Upper lobe of left lung (tissue), 6 donors: ENCODE data around the gene MTHFD1L. TPM values are rescaled to one million over a fixed set of nuclear protein-coding genes. Genes with fewer than 3 reads are reported as not detected.

Source experiments
- ATAC-seq, 2 donors: fragments of 200-7000 bp; cut with Tn5 transposase; one replicate each; pipeline ENCODE4 v1.9.1; 2022; ENCODE audit warnings: mild to moderate bottlenecking in 2 of 2, moderate library complexity in 2 of 2; ENCODE audit not compliant: low FRiP score in 2 of 2
- DNase-seq, 2 donors: peaks; one replicate each; pipeline ENCODE4 v3.0.0-alpha.2; 2019 to 2020
- H3K27ac ChIP-seq, 4 donors: fragments of 200-600 bp; sonication (generic); one replicate each; pipeline ENCODE4 v1.5.1; 2016 to 2019
- H3K27me3 ChIP-seq, 4 donors: fragments of 200-600 bp; sonication (generic); one replicate each; pipeline ENCODE4 v1.5.1; 2017 to 2019
- H3K36me3 ChIP-seq, 4 donors: fragments of 200-600 bp; sonication (generic); one replicate each; pipeline ENCODE4 v1.5.1; 2016 to 2019
- H3K4me1 ChIP-seq, 4 donors: fragments of 200-600 bp; sonication (generic); one replicate each; pipeline ENCODE4 v1.5.1; 2018 to 2019
- H3K4me3 ChIP-seq, 4 donors: fragments of 200-600 bp; sonication (generic); one replicate each; pipeline ENCODE4 v1.5.1; 2017 to 2019; ENCODE audit warnings: mild to moderate bottlenecking in 2 of 4, moderate library complexity in 1 of 4
- H3K9me3 ChIP-seq, 4 donors: fragments of 200-600 bp; sonication (generic); one replicate each; pipeline ENCODE4 v1.5.1; 2018 to 2019
- EP300 ChIP-seq, 4 donors: sonication (generic); formaldehyde crosslinking; IDR thresholded peaks; one replicate each; pipeline ENCODE4 v1.5.1; 2017; ENCODE audit warnings: antibody characterized with exemption in 4 of 4, control low read depth in 2 of 4
- POLR2A ChIP-seq, 4 donors: fragments of 450-650 bp; IDR thresholded peaks; one replicate each; pipeline ENCODE4 v1.5.1; 2016 to 2017; ENCODE audit warnings: antibody characterized with exemption in 4 of 4, mild to moderate bottlenecking in 2 of 4
- POLR2AphosphoS5 ChIP-seq, 2 donors: sonication (generic); formaldehyde crosslinking; IDR thresholded peaks; one replicate each; pipeline ENCODE4 v1.5.1; 2017; ENCODE audit warnings: antibody characterized with exemption in 2 of 2
- WGBS, 2 donors: methylation state at CpG; one replicate each; pipeline ENCODE4 v1.1.5; 2017 to 2018; 5-methylcytosine and 5-hydroxymethylcytosine counted together
- total RNA-seq, 6 donors: library from RNA; depleted of rRNA in 4 of 6; stranded (reverse); fragments of >200 nt in 4 of 6; gene quantifications; one replicate each; pipeline versions ENCODE4 v1.1.0 to v1.2.1, GENCODE V29; 2016 to 2021
- TF ChIP-seq, protein P1 (sequence below), 6 experiments: fragments of 450-650 bp in 4 of 6; fragments of 200-600 bp in 2 of 6; sonication (generic) in 2 of 6; IDR thresholded peaks; one replicate each; pipeline ENCODE4 v1.5.1; 2016 to 2019; ENCODE audit warnings: antibody characterized with exemption in 6 of 6
- donor health status: DM: no; HTN: no; CAD: no; lungs with moderate emphysema.
- donor health status: DM: no; HTN: yes; CAD: no; lungs with severe emphysema.

MTHFD1L gene
- total RNA-seq, 6 donors from 2014 or later = 11.8 to 32.3 (median 19.4) TPM

- no peak for DNase-seq
- 77 to 80% methylated on average over 12 of the region's 12 CpGs for WGBS, 2 donors
- no peaks in the 10 kb centered on the region for H3K9me3 ChIP-seq
- H3K36me3 ChIP-seq = peaks cover 0 to 4% (median 0%) of the 10 kb centered on the region in 4 donors
- peaks cover 0 to 5% (median 5%) of the 10 kb centered on the region in 4 donors for H3K4me1 ChIP-seq
- no peak overlapping the region for H3K4me3 ChIP-seq
- peak overlapping the region in 2 of 4 donors; percentile 24 to 56 for H3K27ac ChIP-seq
- no peaks in the 10 kb centered on the region for H3K27me3 ChIP-seq
- no peak for ATAC-seq
- TF ChIP-seq POLR2A (IDR thresholded peaks at IDR 0.05) (no peak), EP300 (IDR thresholded peaks at IDR 0.05) (no peak), POLR2AphosphoS5 (IDR thresholded peaks at IDR 0.05) (no peak)
- TF ChIP-seq, protein P1, sequence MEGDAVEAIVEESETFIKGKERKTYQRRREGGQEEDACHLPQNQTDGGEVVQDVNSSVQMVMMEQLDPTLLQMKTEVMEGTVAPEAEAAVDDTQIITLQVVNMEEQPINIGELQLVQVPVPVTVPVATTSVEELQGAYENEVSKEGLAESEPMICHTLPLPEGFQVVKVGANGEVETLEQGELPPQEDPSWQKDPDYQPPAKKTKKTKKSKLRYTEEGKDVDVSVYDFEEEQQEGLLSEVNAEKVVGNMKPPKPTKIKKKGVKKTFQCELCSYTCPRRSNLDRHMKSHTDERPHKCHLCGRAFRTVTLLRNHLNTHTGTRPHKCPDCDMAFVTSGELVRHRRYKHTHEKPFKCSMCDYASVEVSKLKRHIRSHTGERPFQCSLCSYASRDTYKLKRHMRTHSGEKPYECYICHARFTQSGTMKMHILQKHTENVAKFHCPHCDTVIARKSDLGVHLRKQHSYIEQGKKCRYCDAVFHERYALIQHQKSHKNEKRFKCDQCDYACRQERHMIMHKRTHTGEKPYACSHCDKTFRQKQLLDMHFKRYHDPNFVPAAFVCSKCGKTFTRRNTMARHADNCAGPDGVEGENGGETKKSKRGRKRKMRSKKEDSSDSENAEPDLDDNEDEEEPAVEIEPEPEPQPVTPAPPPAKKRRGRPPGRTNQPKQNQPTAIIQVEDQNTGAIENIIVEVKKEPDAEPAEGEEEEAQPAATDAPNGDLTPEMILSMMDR (IDR thresholded peaks at IDR 0.05) = no peak
Measured at GRCh38 chr6:151015101-151015700, 149.7 kb downstream of the MTHFD1L start.

- H3K9me3 ChIP-seq = no peaks in the 10 kb centered on the region
- ATAC-seq = no peak
- H3K4me1 ChIP-seq = peaks cover 0 to 5% (median 5%) of the 10 kb centered on the region in 4 donors
- TF ChIP-seq EP300 (IDR thresholded peaks at IDR 0.05) (no peak), POLR2A (IDR thresholded peaks at IDR 0.05) (no peak), POLR2AphosphoS5 (IDR thresholded peaks at IDR 0.05) (no peak)
- no peaks in the 10 kb centered on the region for H3K27me3 ChIP-seq
- DNase-seq = no peak
- 65 to 78% methylated on average over 6 of the region's 6 CpGs for WGBS, 2 donors
- H3K27ac ChIP-seq = no peak overlapping the region
- H3K36me3 ChIP-seq = peaks cover 0 to 4% (median 0%) of the 10 kb centered on the region in 4 donors
- no peak overlapping the region for H3K4me3 ChIP-seq
Measured at GRCh38 chr6:151016107-151016506, 150.6 kb downstream of the MTHFD1L start.

DNA sequence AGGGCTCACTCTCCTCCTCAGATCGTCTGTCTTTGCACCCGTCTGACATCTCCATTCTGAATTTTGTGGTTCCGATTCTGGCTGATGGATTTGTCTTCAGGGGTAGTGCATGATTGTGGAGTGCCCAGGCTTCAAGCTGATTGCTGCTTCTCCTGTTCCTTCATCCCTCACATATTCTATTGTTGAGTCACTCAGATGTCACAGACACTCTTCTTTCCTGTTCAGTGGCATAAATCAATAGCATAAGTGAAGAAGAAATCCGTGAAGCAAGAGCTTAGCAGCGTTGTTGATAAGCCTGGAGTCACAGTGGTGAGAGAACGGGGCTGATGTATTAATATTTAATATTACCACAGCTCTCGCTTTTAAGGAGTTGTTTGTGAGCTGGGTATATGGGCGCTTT is 152.5 kb downstream of the MTHFD1L start:
- Histone ChIP-seq H3K27ac (no peak overlapping the region), H3K4me3 (no peak overlapping the region), H3K4me1 (peaks cover 0 to 17% (median 5%) of the 10 kb centered on the region in 4 donors), H3K9me3 (no peaks in the 10 kb centered on the region), H3K27me3 (no peaks in the 10 kb centered on the region), H3K36me3 (peaks cover 0 to 4% (median 0%) of the 10 kb centered on the region in 4 donors)
- DNase-seq (no peak), ATAC-seq (no peak)
- TF ChIP-seq, protein P1 (IDR thresholded peaks at IDR 0.05) = no peak
- no peak for TF ChIP-seq POLR2A (IDR thresholded peaks at IDR 0.05)
- TF ChIP-seq EP300 (IDR thresholded peaks at IDR 0.05) = no peak
- no peak for TF ChIP-seq POLR2AphosphoS5 (IDR thresholded peaks at IDR 0.05)
- WGBS, 2 donors = 89 to 91% methylated on average over 8 of the region's 8 CpGs

- ATAC-seq (no peak), DNase-seq (no peak)
- peaks cover 0 to 4% (median 0%) of the 10 kb centered on the region in 4 donors for H3K36me3 ChIP-seq
- peaks cover 0 to 17% (median 5%) of the 10 kb centered on the region in 4 donors for H3K4me1 ChIP-seq
- 72 to 87% methylated on average over 7 of the region's 7 CpGs for WGBS, 2 donors
- H3K27me3 ChIP-seq = no peaks in the 10 kb centered on the region
- no peak overlapping the region for H3K27ac ChIP-seq
- no peaks in the 10 kb centered on the region for H3K9me3 ChIP-seq
- TF ChIP-seq, protein P1 (IDR thresholded peaks at IDR 0.05) = no peak
- TF ChIP-seq POLR2AphosphoS5 (IDR thresholded peaks at IDR 0.05) = no peak
- no peak for TF ChIP-seq POLR2A (IDR thresholded peaks at IDR 0.05)
- no peak for TF ChIP-seq EP300 (IDR thresholded peaks at IDR 0.05)
- no peak overlapping the region for H3K4me3 ChIP-seq
Measured at GRCh38 chr6:151018911-151019782, 153.6 kb downstream of the MTHFD1L start.

- Histone ChIP-seq H3K27me3 (no peaks in the 10 kb centered on the region), H3K4me3 (no peak overlapping the region), H3K9me3 (no peaks in the 10 kb centered on the region), H3K36me3 (no peaks in the 10 kb centered on the region), H3K27ac (peak overlapping the region in 2 of 4 donors; percentile 53 to 70), H3K4me1 (peaks cover 0 to 13% (median 0%) of the 10 kb centered on the region in 4 donors)
- ATAC-seq (no peak), DNase-seq (no peak)
- 48 to 51% methylated on average over 4 of the region's 4 CpGs for WGBS, 2 donors
- peak in 1 of 2 donors; percentile 35 for TF ChIP-seq POLR2AphosphoS5 (IDR thresholded peaks at IDR 0.05)
- TF ChIP-seq, protein P1 (IDR thresholded peaks at IDR 0.05) = no peak
Measured at GRCh38 chr6:151021896-151022295, 156.4 kb downstream of the MTHFD1L start.
